Testis (tissue), 2 donors: ENCODE results near the gene POU2AF1.

ENCODE experiments used
- POLR2A ChIP-seq: fragments of 450-650 bp; IDR thresholded peaks from one replicate; pipeline ENCODE4 v1.6.1; 2017; ENCODE audit warnings: antibody characterized with exemption, mild to moderate bottlenecking, moderate library complexity
- TF ChIP-seq, protein P1 (sequence below), 3 experiments: fragments of 450-650 bp in 2 of 3; fragments of 200-600 bp in 1 of 3; sonication (generic) in 1 of 3; IDR thresholded peaks; one replicate each; pipeline ENCODE4 v1.5.1; 2016 to 2019; ENCODE audit warnings: antibody characterized with exemption in 3 of 3, mild to moderate bottlenecking in 2 of 3, moderate library complexity in 1 of 3

DNA sequence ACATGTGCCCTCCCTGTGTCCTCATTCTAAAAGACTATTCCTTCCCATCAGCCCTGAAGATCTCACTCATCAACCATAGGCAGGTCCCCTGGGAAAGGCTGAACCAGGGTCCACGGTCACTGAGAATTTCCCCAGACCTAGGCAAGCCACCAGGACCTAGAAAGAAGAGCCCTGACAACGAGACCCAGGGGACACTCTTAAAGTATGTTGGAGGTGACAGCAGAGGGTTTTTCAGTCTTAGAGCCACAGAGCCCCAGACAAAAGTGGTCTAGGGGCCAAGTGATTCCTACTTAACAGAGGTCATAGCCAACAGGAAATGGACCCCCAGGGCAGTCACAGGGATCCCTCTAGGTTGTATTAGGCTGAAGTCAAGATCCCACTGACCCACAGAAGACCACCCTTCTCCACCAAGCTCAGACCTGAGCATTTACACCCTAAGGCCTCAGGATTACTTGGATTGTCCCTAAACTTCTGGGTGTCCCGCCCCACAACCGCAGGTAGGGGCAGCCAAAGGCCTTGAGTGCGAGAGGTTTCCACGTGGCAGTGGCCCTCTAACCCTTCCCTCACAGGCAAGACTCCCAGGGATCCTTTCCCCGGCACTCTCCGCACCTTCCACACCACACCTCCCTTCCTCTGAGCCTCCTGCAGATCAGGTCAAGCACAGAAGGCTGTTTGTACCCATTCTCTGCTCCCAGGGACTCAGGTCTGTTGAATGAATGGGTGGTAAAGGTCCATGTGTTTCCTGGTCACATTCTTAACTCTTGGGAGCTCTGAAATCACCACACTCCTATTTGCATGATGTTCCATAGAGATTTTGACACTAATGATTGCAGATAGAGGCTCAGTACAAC, 12.3 kb downstream of the POU2AF1 start:
- TF ChIP-seq POLR2A = no peak
- TF ChIP-seq, protein P1, sequence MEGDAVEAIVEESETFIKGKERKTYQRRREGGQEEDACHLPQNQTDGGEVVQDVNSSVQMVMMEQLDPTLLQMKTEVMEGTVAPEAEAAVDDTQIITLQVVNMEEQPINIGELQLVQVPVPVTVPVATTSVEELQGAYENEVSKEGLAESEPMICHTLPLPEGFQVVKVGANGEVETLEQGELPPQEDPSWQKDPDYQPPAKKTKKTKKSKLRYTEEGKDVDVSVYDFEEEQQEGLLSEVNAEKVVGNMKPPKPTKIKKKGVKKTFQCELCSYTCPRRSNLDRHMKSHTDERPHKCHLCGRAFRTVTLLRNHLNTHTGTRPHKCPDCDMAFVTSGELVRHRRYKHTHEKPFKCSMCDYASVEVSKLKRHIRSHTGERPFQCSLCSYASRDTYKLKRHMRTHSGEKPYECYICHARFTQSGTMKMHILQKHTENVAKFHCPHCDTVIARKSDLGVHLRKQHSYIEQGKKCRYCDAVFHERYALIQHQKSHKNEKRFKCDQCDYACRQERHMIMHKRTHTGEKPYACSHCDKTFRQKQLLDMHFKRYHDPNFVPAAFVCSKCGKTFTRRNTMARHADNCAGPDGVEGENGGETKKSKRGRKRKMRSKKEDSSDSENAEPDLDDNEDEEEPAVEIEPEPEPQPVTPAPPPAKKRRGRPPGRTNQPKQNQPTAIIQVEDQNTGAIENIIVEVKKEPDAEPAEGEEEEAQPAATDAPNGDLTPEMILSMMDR (IDR thresholded peaks at IDR 0.05) = no peak
